OCI-LY3 (cell line): ENCODE data around the gene RIIAD1.

Experiments
- H2AFZ ChIP-seq: fragments of 200-600, 300-600 bp; shearing (Covaris generic); 2 replicates; pipeline ENCODE4 v1.6.0; 2014; ENCODE audit warnings: antibody characterized with exemption, low read depth, low read length
- H3K27ac ChIP-seq: fragments of 200-600, 300-600 bp; sonication (generic); 2 replicates; pipeline ENCODE4 v1.5.1; 2014; ENCODE audit warnings: mild to moderate bottlenecking, low read length, moderate library complexity, mixed read lengths
- H3K27me3 ChIP-seq: fragments of 200-600, 300-600 bp; sonication (generic); 2 replicates; pipeline ENCODE4 v1.6.1; 2014; ENCODE audit warnings: low read depth, low read length, mixed read lengths
- H3K36me3 ChIP-seq: fragments of 200-600, 300-600 bp; sonication (generic); replicated peaks from 2 replicates; pipeline ENCODE3; 2014; ENCODE audit warnings: low read depth, low read length, mixed read lengths
- H3K4me1 ChIP-seq: fragments of 300-600, 200-600 bp; sonication (generic); 2 replicates; pipeline ENCODE4 v1.6.1; 2014; ENCODE audit warnings: low read length, mixed read lengths
- H3K4me2 ChIP-seq: fragments of 200-600, 300-600 bp; sonication (generic); 2 replicates; pipeline ENCODE4 v1.6.1; 2014; ENCODE audit warnings: low read length, mixed read lengths
- H3K4me3 ChIP-seq: fragments of 300-600, 200-600 bp; sonication (generic); 2 replicates; pipeline ENCODE4 v1.5.1; 2014; ENCODE audit warnings: antibody characterized with exemption, mild to moderate bottlenecking, low read length, moderate library complexity
- H3K79me2 ChIP-seq: fragments of 300-600, 200-600 bp; shearing (Covaris generic); 2 replicates; pipeline ENCODE4 v1.6.1; 2014; ENCODE audit warnings: mild to moderate bottlenecking, low read length, mixed read lengths
- H3K9ac ChIP-seq: fragments of 300-600, 200-600 bp; shearing (Covaris generic); 2 replicates; pipeline ENCODE4 v1.6.0; 2014; ENCODE audit warnings: mild to moderate bottlenecking, low read length, moderate library complexity
- H3K9me3 ChIP-seq: fragments of 200-600, 300-600 bp; shearing (Covaris generic); 2 replicates; pipeline ENCODE4 v1.6.1; 2014; ENCODE audit warnings: low read length, mixed read lengths; ENCODE audit not compliant: insufficient read depth
- H4K20me1 ChIP-seq: fragments of 200-600, 300-600 bp; sonication (generic); 2 replicates; pipeline ENCODE4 v1.6.1; 2016; ENCODE audit warnings: low read length, mixed read lengths; ENCODE audit not compliant: insufficient read depth
- CTCF ChIP-seq: fragments of 200-600, 300-600 bp; sonication (generic); IDR thresholded peaks from 2 replicates; pipeline ENCODE4 v1.5.1; 2014; ENCODE audit warnings: antibody characterized with exemption, low read length, low read depth
- EZH2phosphoT487 ChIP-seq: fragments of 200-600 bp; shearing (Covaris generic); IDR thresholded peaks from 2 replicates; pipeline ENCODE4 v1.6.1; 2018; ENCODE audit warnings: antibody characterized with exemption, mixed run types, low read depth

Gene RIIAD1

GRCh38 chr1:151692226-151692625 is 29.1 kb upstream of the RIIAD1 start:
- H3K4me1 ChIP-seq, result no peaks in the 10 kb centered on the region
- H3K9ac ChIP-seq, result no peak overlapping the region
- H2AFZ ChIP-seq, result no peak overlapping the region
- no peak for TF ChIP-seq CTCF
- H3K9me3 ChIP-seq, result no peaks in the 10 kb centered on the region
- no peak overlapping the region for H3K27ac ChIP-seq
- peaks cover 10% of the 10 kb centered on the region for H3K36me3 ChIP-seq
- no peaks in the 10 kb centered on the region for H4K20me1 ChIP-seq
- no peaks in the 10 kb centered on the region for H3K27me3 ChIP-seq
- H3K4me2 ChIP-seq, result no peak overlapping the region
- H3K4me3 ChIP-seq, result no peak overlapping the region
- H3K79me2 ChIP-seq, result no peaks in the 10 kb centered on the region

GRCh38 chr1:151693057-151693651 is 28.2 kb upstream of the RIIAD1 start:
- Histone ChIP-seq H3K36me3 (peaks cover 11% of the 10 kb centered on the region), H2AFZ (no peak overlapping the region), H4K20me1 (no peaks in the 10 kb centered on the region), H3K4me2 (no peak overlapping the region), H3K9me3 (no peaks in the 10 kb centered on the region), H3K4me1 (no peaks in the 10 kb centered on the region), H3K79me2 (no peaks in the 10 kb centered on the region), H3K27ac (no peak overlapping the region), H3K9ac (no peak overlapping the region), H3K4me3 (no peak overlapping the region), H3K27me3 (no peaks in the 10 kb centered on the region)
- no peak for TF ChIP-seq EZH2phosphoT487
- peak; percentile 72 for TF ChIP-seq CTCF

- H4K20me1 ChIP-seq, result 0 out of 2 replicates have a peak, but pooled peaks cover 10% of the 10 kb centered on the region
- H3K4me1 ChIP-seq, result peaks cover 12% of the 10 kb centered on the region
- H3K4me3 ChIP-seq, result no peak overlapping the region
- H3K9ac ChIP-seq, result no peak overlapping the region
- H3K36me3 ChIP-seq, result peaks cover 22% of the 10 kb centered on the region
- no peaks in the 10 kb centered on the region for H3K79me2 ChIP-seq
- H2AFZ ChIP-seq, result no peak overlapping the region
- H3K9me3 ChIP-seq, result no peaks in the 10 kb centered on the region
- no peak overlapping the region for H3K27ac ChIP-seq
- no peak for TF ChIP-seq CTCF
- TF ChIP-seq EZH2phosphoT487, result no peak
- H3K27me3 ChIP-seq, result no peaks in the 10 kb centered on the region
- no peak overlapping the region for H3K4me2 ChIP-seq
Measured at GRCh38 chr1:151701515-151701914, 19.8 kb upstream of the RIIAD1 start.

- H3K79me2 ChIP-seq, result no peaks in the 10 kb centered on the region
- H3K9me3 ChIP-seq, result no peaks in the 10 kb centered on the region
- H3K27me3 ChIP-seq, result no peaks in the 10 kb centered on the region
- H4K20me1 ChIP-seq, result 0 out of 2 replicates have a peak, but pooled peaks cover 10% of the 10 kb centered on the region
- no peak overlapping the region for H3K4me3 ChIP-seq
- no peak overlapping the region for H3K27ac ChIP-seq
- no peak for TF ChIP-seq CTCF
- no peak for TF ChIP-seq EZH2phosphoT487
- peaks cover 17% of the 10 kb centered on the region for H3K36me3 ChIP-seq
- peaks cover 12% of the 10 kb centered on the region for H3K4me1 ChIP-seq
- no peak overlapping the region for H3K4me2 ChIP-seq
- H3K9ac ChIP-seq, result no peak overlapping the region
- H2AFZ ChIP-seq, result no peak overlapping the region
Measured at GRCh38 chr1:151702936-151703335, 18.4 kb upstream of the RIIAD1 start.
